LNCaP clone FGC (cell line): ENCODE results near the gene TRAPPC14.
"Not testable (repeated sequence)": the region's sequence is repeated elsewhere in the genome, so short reads cannot be mapped to it uniquely, and the experiment has no call there.

Experiments
- DNase-seq: peaks from one replicate; pipeline ENCODE4 v3.0.0-alpha.2; 2011; ENCODE audit warnings: low read depth
- H3K4me3 ChIP-seq: 2 replicates; pipeline ENCODE4 v1.5.1; 2011; ENCODE audit warnings: mild to moderate bottlenecking, low read depth, low read length, control low read depth
- TF ChIP-seq, protein P1 (sequence below): IDR thresholded peaks from 2 replicates; pipeline ENCODE4 v1.5.1; 2012; ENCODE audit warnings: mild to moderate bottlenecking; ENCODE audit not compliant: control insufficient read depth, insufficient read depth; ENCODE audit errors: extremely low read depth

The TRAPPC14 gene

DNA sequence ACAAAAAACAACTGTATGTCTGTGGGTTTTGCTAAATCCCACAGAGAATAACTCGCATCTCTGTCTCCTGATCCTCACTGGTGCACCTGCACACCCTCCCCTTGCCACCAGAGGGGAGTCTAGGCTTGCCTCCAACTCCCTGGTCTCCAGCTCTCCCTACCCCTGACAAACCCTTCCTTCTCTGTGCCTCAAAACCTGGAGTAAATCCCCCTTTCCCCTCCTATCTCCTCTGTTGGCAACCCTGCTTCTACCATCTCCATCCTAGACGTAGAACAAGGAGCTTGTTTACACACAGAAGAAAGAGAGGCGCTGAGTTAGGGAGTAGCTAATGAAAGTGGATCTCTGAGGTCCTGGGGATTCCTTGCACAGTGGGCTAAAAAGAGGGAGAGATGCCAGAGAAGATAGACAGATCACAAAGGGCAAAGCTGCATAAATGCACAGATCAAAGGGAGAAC lies 25.8 kb downstream of the TRAPPC14 start:
- TF ChIP-seq, protein P1, sequence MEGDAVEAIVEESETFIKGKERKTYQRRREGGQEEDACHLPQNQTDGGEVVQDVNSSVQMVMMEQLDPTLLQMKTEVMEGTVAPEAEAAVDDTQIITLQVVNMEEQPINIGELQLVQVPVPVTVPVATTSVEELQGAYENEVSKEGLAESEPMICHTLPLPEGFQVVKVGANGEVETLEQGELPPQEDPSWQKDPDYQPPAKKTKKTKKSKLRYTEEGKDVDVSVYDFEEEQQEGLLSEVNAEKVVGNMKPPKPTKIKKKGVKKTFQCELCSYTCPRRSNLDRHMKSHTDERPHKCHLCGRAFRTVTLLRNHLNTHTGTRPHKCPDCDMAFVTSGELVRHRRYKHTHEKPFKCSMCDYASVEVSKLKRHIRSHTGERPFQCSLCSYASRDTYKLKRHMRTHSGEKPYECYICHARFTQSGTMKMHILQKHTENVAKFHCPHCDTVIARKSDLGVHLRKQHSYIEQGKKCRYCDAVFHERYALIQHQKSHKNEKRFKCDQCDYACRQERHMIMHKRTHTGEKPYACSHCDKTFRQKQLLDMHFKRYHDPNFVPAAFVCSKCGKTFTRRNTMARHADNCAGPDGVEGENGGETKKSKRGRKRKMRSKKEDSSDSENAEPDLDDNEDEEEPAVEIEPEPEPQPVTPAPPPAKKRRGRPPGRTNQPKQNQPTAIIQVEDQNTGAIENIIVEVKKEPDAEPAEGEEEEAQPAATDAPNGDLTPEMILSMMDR: peak; percentile 80
- no peak overlapping the region for H3K4me3 ChIP-seq
- DNase-seq: no peak

DNA sequence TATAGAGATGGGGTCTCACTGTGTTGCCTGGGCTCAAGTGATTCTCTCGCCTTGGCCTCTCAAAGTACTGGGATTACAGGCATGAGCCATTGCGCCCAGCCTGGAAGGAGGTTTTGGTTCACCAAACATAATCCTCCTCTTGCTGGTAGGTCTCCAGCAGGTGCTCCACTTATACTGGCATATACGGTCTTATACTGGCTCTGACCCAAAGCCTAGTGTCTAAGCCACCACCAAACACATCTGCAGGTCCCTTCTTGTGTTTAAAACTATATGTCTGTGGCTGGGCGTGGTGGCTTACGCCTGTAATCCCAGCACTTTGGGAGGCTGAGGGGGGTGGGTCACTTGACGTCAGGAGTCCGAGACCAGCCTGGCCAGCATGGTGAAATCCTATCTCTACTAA lies 26.4 kb downstream of the TRAPPC14 start:
- no peak for DNase-seq
- no peak overlapping the region for H3K4me3 ChIP-seq
- TF ChIP-seq, protein P1: no peak

DNA sequence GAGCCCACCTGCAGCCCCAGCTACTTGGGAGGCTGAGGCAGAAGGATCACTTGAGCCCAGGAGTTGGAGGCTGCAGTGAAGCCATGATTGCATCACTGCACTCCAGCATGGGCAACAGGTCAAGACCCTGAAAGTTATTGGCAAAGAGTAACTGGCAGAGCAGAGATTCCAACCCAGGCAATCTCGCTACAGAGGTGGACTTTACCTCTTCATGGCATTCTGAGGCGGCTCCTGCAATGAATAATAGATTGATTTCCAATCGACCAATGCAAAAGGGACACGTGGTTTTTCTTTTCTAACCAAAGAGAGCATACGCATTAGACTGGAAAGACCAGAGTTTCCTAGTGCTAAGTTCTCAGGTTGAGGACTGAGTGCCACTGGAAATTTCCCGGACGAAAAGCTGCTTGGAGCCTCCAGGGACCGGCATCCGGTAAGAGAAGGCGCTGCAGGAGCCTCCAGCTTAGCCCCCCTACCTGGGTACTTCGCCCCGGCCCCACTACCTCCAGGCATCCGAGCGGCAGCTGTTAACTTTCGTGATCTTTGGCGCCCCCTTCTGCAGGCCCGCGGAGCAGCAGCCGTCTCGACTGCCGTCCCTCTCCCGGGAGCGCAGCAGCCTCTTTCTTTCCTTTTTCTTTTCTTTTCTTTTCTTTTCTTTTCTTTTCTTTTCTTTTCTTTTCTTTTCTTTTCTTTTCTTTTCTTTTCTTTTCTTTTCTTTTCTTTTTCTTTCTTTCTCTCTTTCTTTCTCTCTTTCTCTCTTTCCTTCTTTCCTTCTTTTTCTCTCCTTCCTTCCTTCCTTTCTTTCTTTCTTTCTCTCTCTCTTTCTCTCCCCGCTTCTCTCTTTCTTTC lies 27.7 kb downstream of the TRAPPC14 start:
- no peak for DNase-seq
- TF ChIP-seq, protein P1: peak; percentile 70

DNA sequence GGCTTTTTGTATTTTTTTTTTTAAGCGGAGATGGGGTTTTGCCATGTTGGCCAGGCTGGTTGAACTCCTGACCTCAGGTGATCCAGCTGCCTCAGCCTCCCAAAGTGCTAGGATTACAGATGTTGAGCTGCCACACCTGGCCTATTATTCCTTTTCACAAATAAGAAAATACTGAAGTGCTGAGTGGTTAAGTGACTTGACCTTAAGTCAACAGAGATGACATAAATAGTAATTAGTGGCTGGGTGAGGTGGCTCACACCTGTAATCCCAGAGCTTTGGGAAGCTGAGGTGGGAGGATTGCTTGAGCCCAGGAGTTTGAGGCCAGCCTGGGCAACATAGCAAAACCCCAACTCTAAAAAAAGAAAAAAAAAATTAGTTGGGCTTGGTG lies 28.3 kb downstream of the TRAPPC14 start:
- DNase-seq, H3K4me3 ChIP-seq: not testable (repeated sequence)

More for the DNA sequence above, 27.7 kb downstream of the TRAPPC14 start:
- no peak overlapping the region for H3K4me3 ChIP-seq

DNA sequence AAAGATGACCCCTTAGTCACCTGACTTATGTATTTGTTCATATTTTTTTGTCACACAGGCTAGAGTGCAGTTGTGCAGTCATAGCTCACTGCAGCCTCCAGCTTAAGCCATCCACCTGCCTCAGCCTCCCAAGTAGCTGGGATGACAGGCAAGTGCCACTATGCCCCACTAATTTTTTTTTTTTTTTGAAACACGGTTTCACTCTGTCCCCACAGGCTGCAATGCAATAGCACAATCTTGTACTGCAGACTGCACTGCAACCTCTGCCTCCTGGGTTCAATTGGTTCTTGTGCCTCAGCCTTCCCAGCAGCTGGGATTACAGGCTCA lies 29.9 kb downstream of the TRAPPC14 start:
- no peak overlapping the region; the same call in 1 of the 2 replicates for H3K4me3 ChIP-seq
- TF ChIP-seq, protein P1: no peak
- no peak for DNase-seq

DNA sequence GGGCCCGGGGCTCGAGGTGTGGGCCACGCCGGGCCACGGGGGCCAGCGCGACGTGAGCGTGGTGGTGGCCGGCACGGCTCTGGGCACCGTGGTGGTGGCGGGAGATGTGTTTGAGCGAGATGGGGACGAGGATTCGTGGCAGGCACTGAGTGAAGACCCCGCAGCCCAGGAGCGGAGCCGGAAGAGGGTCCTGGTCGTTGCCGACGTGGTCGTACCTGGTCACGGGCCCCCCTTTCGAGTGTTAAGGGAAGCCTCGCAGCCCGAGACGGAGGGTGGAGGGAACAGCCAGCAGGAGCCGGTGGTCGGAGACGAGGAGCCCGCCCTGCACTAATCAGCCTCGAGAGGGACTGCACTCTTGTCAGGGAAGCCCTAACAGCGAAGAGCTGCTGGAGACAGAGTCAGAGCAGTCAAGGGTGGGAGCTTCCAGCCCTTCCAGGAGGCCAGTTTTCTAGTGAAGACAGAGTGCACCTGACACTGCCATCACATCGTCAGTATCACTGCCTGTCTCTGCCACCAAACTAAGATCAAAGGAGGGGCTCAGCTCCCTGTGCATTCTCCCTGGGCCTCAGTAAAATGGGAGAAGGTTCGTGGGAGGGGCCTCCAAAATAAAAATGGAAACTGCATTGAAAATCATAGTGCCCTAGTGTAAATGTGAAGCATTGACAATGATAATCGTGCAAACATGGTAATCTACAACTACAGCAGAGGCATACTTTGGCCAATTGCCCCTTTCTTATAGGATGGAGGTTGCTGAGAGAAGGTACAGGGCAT lies 30.5 kb downstream of the TRAPPC14 start:
- TF ChIP-seq, protein P1: no peak
- no peak for DNase-seq
- peak overlapping the region; percentile 90 for H3K4me3 ChIP-seq

DNA sequence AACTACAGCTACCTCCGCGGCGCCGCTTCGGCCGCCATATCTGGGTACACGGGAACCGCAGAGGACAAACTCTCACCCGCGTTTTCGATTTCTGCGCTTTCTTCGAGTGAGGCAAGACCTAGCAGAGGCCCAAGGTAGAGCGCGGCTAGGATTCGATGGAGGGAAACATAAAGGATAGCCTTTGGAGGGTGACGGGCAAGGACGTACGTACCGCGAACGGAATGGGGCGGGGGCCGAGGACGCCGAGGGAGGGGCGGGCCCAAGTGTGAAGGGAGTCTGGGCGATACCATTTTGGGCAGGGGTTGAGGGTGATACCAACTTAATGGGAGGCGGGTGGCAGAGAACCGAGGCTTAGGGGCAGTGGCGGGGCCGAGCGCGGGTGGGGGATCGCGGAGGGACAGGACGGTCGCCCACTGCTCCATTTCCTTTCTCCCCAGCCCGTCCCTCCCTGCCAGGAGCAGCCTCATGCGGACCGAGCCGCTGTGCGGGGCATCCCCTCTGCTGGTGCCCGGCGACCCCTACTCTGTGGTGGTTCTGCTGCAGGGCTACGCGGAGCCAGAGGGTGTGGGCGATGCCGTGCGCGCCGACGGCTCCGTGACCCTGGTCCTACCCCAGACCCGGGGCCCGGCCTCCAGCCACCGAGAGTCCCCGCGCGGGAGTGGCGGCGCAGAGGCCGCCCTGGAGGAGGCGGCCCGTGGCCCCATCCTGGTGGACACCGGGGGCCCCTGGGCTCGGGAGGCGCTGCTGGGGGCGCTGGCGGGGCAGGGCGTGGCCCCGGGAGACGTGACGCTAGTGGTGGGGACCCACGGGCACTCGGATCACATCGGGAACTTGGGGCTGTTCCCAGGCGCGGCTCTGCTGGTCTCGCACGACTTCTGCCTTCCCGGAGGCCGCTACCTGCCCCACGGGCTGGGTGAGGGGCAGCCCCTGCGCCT lies 31.3 kb downstream of the TRAPPC14 start, which contains the start of gene MBLAC1:
TSS of gene MBLAC1 (plus strand) at position 37 of the 935 bp plus-strand sequence. CDS start at position 466, 429 bp downstream.
- peak within 1 kb of the TSS; percentile 90 for H3K4me3 ChIP-seq
- peak; percentile 73 for DNase-seq
- TF ChIP-seq, protein P1: no peak
